K562 (cell line): Measurements from ENCODE around the gene LSS. TPM values are rescaled to one million over a fixed set of nuclear protein-coding genes. Genes with fewer than 3 reads are reported as not detected.

ENCODE experiments used
- ATAC-seq: fragments of 200-7000 bp; cut with Tn5 transposase; 3 replicates; pipeline ENCODE4 v1.9.1; 2020; ENCODE audit warnings: moderate library complexity
- BruUV-seq: library from RNA; stranded (reverse); fragments of 400-500 nt; replicated peaks from 2 replicates; lab custom pipeline; 2021; lab: Mats Ljungman, UMichigan
- CTCF ChIA-PET: fragments of 300-600 bp; formaldehyde crosslinking; extraction: SDS; loops from one replicate; lab custom pipeline; 2021; ENCODE audit warnings: low intra/inter-chr PET ratio; lab: Yijun Ruan, JAX
- POLR2A ChIA-PET: fragments of 300-600, 350-650 bp; sonication (Branson Sonifier 250); formaldehyde crosslinking; extraction: SDS; loops from one replicate; lab custom pipeline; 2021; ENCODE audit warnings: antibody characterized with exemption, inconsistent platforms; lab: Yijun Ruan, JAX
- DNase-seq, 4 experiments: peaks; one replicate each; pipeline versions ENCODE4 v3.0.0 to v3.0.0-alpha.2; 2011 to 2018; ENCODE audit warnings: low spot score in 3 of 4, mixed read lengths in 3 of 4; ENCODE audit errors: extremely low read depth in 1 of 4
- FAIRE-seq: peaks from 2 replicates; lab custom pipeline; 2011; peaks lifted over from hg19 to GRCh38; lab: Jason Lieb, UNC
- H2AFZ ChIP-seq: 2 replicates; pipeline ENCODE4 v1.6.0; 2011; ENCODE audit warnings: low read depth, low read length, control low read depth, inconsistent platforms
- H3K27ac ChIP-seq: fragments of 200-600 bp; 3 replicates; pipeline ENCODE4 v1.8.0; 2011; ENCODE audit warnings: low read depth, mild to moderate bottlenecking, control low read depth, inconsistent platforms, low read length, moderate library complexity, mixed read lengths; ENCODE audit errors: extremely low read depth
- H3K27me3 ChIP-seq, 2 experiments: fragments of 300-600 bp in 1 of 2; 2 replicates in 1 of 2; 3 replicates in 1 of 2; pipeline versions ENCODE4 v1.6.0 to v1.8.0; 2011; ENCODE audit warnings: inconsistent platforms in 2 of 2, low read length in 2 of 2, mild to moderate bottlenecking in 1 of 2, mixed read lengths in 1 of 2, moderate library complexity in 1 of 2; ENCODE audit not compliant: control insufficient read depth in 2 of 2, insufficient read depth in 2 of 2
- H3K36me3 ChIP-seq: fragments of 300-600 bp; 3 replicates; pipeline ENCODE4 v1.8.0; 2011; ENCODE audit warnings: mild to moderate bottlenecking, low read length, inconsistent platforms; ENCODE audit not compliant: control insufficient read depth, insufficient read depth
- H3K4me1 ChIP-seq, 2 experiments: fragments of 200-600 bp in 1 of 2; replicated peaks in 1 of 2; 2 replicates in 1 of 2; 3 replicates in 1 of 2; pipeline versions ENCODE4 v1.5.1 to v1.8.0; 2011; ENCODE audit warnings: inconsistent platforms in 2 of 2, low read length in 2 of 2, mild to moderate bottlenecking in 1 of 2, mixed read lengths in 1 of 2, moderate library complexity in 1 of 2; ENCODE audit not compliant: control insufficient read depth in 2 of 2, insufficient read depth in 2 of 2
- H3K4me2 ChIP-seq: 2 replicates; pipeline ENCODE4 v1.6.1; 2011; ENCODE audit warnings: low read length, control low read depth, inconsistent platforms, mixed read lengths; ENCODE audit not compliant: insufficient read depth
- H3K4me3 ChIP-seq: fragments of 200-600 bp; sonication (generic), shearing (Covaris generic); 2 replicates; pipeline ENCODE4 v1.5.1; 2016; ENCODE audit warnings: control low read depth, inconsistent platforms
- H3K79me2 ChIP-seq: fragments of 200-600 bp; 3 replicates; pipeline ENCODE4 v1.8.0; 2011; ENCODE audit warnings: low read length, inconsistent platforms; ENCODE audit not compliant: control insufficient read depth, insufficient read depth
- H3K9ac ChIP-seq, 2 experiments: 2 replicates each; pipeline versions ENCODE4 v1.6.0 to v1.6.1; 2011; ENCODE audit warnings: low read depth in 2 of 2, low read length in 2 of 2, control low read depth in 1 of 2, inconsistent platforms in 1 of 2, mild to moderate bottlenecking in 1 of 2, mixed read lengths in 1 of 2; ENCODE audit not compliant: insufficient read depth in 1 of 2
- H3K9me1 ChIP-seq: one replicate; pipeline ENCODE4 v1.6.0; 2011; ENCODE audit warnings: inconsistent platforms, mild to moderate bottlenecking, low read length, moderate library complexity; ENCODE audit not compliant: control insufficient read depth, insufficient read depth
- H3K9me3 ChIP-seq: replicated peaks from 2 replicates; pipeline ENCODE4 v1.5.1; 2011; ENCODE audit warnings: low read depth, low read length, inconsistent platforms; ENCODE audit not compliant: control insufficient read depth, insufficient read depth
- H4K20me1 ChIP-seq: replicated peaks from 2 replicates; pipeline ENCODE4 v1.6.1; 2011; ENCODE audit warnings: low read length, inconsistent platforms, mixed read lengths; ENCODE audit not compliant: control insufficient read depth, insufficient read depth
- BCOR ChIP-seq: fragments of 450-650 bp; IDR thresholded peaks from 2 replicates; pipeline ENCODE4 v1.6.1; 2016
- FIP1L1 ChIP-seq: fragments of 200-400 bp; formaldehyde crosslinking; IDR thresholded peaks from 2 replicates; pipeline ENCODE4 v1.6.1; 2018; ENCODE audit warnings: mild to moderate bottlenecking, low read depth, low read length; ENCODE audit not compliant: poor library complexity, severe bottlenecking
- HMGN3 ChIP-seq: IDR thresholded peaks from 2 replicates; pipeline ENCODE4 v1.6.1; 2011; ENCODE audit warnings: borderline replicate concordance, low read depth, mild to moderate bottlenecking, mixed read lengths, low read length; ENCODE audit not compliant: insufficient read length; ENCODE audit errors: extremely low read depth
- LCOR ChIP-seq: sonication (generic); formaldehyde crosslinking; IDR thresholded peaks from 2 replicates; pipeline ENCODE4 v1.8.0; 2022; ENCODE audit warnings: mild to moderate bottlenecking, missing genetic modification reagents
- NR0B1 ChIP-seq: fragments of 450-650 bp; IDR thresholded peaks from one replicate; pipeline ENCODE4 v1.6.1; 2018; ENCODE audit warnings: mild to moderate bottlenecking, moderate library complexity; ENCODE audit not compliant: partially characterized antibody
- POLR2A ChIP-seq: fragments of 450-650 bp; conservative IDR thresholded peaks from 2 replicates; pipeline ENCODE4 v1.6.1; 2016
- POLR2G ChIP-seq: fragments of 200-400 bp; formaldehyde crosslinking; IDR thresholded peaks from 2 replicates; pipeline ENCODE4 v1.6.1; 2017; ENCODE audit warnings: low read depth, mild to moderate bottlenecking, antibody characterized with exemption, low read length, moderate library complexity
- RBM22 ChIP-seq: fragments of 200-400 bp; formaldehyde crosslinking; IDR thresholded peaks from 2 replicates; pipeline ENCODE4 v1.6.1; 2018; ENCODE audit warnings: low read length, low read depth; ENCODE audit not compliant: poor library complexity, severe bottlenecking
- TBP ChIP-seq: optimal IDR thresholded peaks from 2 replicates; pipeline ENCODE3; 2011; ENCODE audit warnings: low read depth, low read length, improper control_type of control experiment
- ZBTB7A ChIP-seq: IDR thresholded peaks from 2 replicates; pipeline ENCODE4 v1.6.1; 2011; ENCODE audit warnings: low read depth, mild to moderate bottlenecking, low read length, moderate library complexity, borderline replicate concordance; ENCODE audit not compliant: control insufficient read depth
- ZNF124 ChIP-seq: sonication (generic); formaldehyde crosslinking; IDR thresholded peaks from 2 replicates; pipeline ENCODE4 v1.8.1; 2022; ENCODE audit warnings: missing genetic modification reagents
- WGBS: fragments of 100-300 bp; shearing (Covaris generic); methylation state at CpG from one replicate; pipeline ENCODE4 v1.1.6; 2016; ENCODE audit warnings: low coverage, mixed read lengths; ENCODE audit not compliant: insufficient coverage; ENCODE audit errors: missing lambda C conversion rate; 5-methylcytosine and 5-hydroxymethylcytosine counted together
- in situ Hi-C: fragments of 300-500 bp; cut with MboI; formaldehyde crosslinking; loops from 4 replicates; pipeline ENCODE4 v1.15.0; 2018; ENCODE audit warnings: inconsistent platforms, mixed read lengths
- intact Hi-C: fragments of 100-400 bp; cut with micrococcal nuclease; formaldehyde crosslinking; loops from 2 replicates; pipeline ENCODE4 v1.14.2; 2022
- polyA plus RNA-seq, 8 experiments: library from polyadenylated mRNA; depleted of rRNA in 4 of 8; stranded (reverse) in 5 of 8; unstranded in 3 of 8; fragments of >200 nt; fragmentation: Nextera tagmentation in 2 of 8; fragmentation: Illumina TruSeq in 1 of 8; extraction: Ambion mirVana in 2 of 8; extraction: Trizol in 1 of 8; gene quantifications; 2 replicates each; pipeline versions ENCODE4 v1.2.1 to v1.2.3, GENCODE V29; 2011 to 2014; ENCODE audit warnings: inconsistent platforms in 1 of 8, missing spikeins in 1 of 8
- total RNA-seq, 7 experiments: library from RNA; depleted of rRNA in 6 of 7; stranded (reverse); fragments of >200 nt in 6 of 7; fragmentation: Illumina TruSeq in 2 of 7; extraction: Trizol in 2 of 7; gene quantifications; 2 replicates each; pipeline versions ENCODE4 v1.2.1 to v1.2.3, GENCODE V29; 2011 to 2021; ENCODE audit warnings: low replicate concordance in 1 of 7

Gene LSS
- total and polyA plus RNA-seq, 9 of the 15 experiments (the other 6 are each of a cell fraction or from before 2014, with no cell fraction given), result 2.2 to 89.5 (median 37.4) TPM

GRCh38 chr21:46154155-46154954 is 74.2 kb downstream of the LSS start:
- no peak overlapping the region for H3K4me3 ChIP-seq
- ChIA-PET CTCF (no interaction called here), POLR2A (interaction anchor here (2.1 kb wide), 1 partner anchor 11 kb away, joined by 16 read pairs; no protein-coding TSS in a partner anchor)
- peak; percentile 1; the same call in 1 of the 3 replicates for ATAC-seq
- no peak overlapping the region for H2AFZ ChIP-seq
- H3K9ac ChIP-seq, result peak overlapping the region; percentile 68 to 87; a peak in 3 of 4 replicates
- H3K27ac ChIP-seq, result peak overlapping the region; percentile 74
- peaks cover 23% of the 10 kb centered on the region; the same call in 2 of the 3 replicates for H3K36me3 ChIP-seq
- peaks cover 15 to 77% of the 10 kb centered on the region in 2 experiments for H3K4me1 ChIP-seq
- intact Hi-C loops (loop anchor here (5.0 kb wide), 1 partner anchor 73 kb away; the partner anchor contains the start of gene LSS), in situ Hi-C loops (no loop called here)
- no TSS peak for BruUV-seq
- no peaks in the 10 kb centered on the region for H3K9me3 ChIP-seq
- no peaks in the 10 kb centered on the region for H3K9me1 ChIP-seq
- H3K4me2 ChIP-seq, result no peak overlapping the region
- H3K27me3 ChIP-seq, result no peaks in the 10 kb centered on the region
- no peak for DNase-seq
- H3K79me2 ChIP-seq, result no peaks in the 10 kb centered on the region; the same call in 2 of the 3 replicates
- FAIRE-seq, result no peak
- TF ChIP-seq ZNF124 (CRISPR knock-in tag) (0 out of 2 replicates have a peak, but pooled peaks have one; percentile 13), FIP1L1 (peak; percentile 10), NR0B1 (no peak), HMGN3 (peak; percentile 4), LCOR (CRISPR knock-in tag) (0 out of 2 replicates have a peak, but pooled peaks have one; percentile 14), ZBTB7A (peak; percentile 74), BCOR (no peak), RBM22 (peak; percentile 49), POLR2A (no peak), TBP (peak; percentile 16), POLR2G (peak; percentile 9)
- H4K20me1 ChIP-seq, result no peaks in the 10 kb centered on the region
- 89% methylated on average over 34 of the region's 39 CpGs for WGBS
